ENCODE data around the gene NOS1AP.

NOS1AP gene

DNA sequence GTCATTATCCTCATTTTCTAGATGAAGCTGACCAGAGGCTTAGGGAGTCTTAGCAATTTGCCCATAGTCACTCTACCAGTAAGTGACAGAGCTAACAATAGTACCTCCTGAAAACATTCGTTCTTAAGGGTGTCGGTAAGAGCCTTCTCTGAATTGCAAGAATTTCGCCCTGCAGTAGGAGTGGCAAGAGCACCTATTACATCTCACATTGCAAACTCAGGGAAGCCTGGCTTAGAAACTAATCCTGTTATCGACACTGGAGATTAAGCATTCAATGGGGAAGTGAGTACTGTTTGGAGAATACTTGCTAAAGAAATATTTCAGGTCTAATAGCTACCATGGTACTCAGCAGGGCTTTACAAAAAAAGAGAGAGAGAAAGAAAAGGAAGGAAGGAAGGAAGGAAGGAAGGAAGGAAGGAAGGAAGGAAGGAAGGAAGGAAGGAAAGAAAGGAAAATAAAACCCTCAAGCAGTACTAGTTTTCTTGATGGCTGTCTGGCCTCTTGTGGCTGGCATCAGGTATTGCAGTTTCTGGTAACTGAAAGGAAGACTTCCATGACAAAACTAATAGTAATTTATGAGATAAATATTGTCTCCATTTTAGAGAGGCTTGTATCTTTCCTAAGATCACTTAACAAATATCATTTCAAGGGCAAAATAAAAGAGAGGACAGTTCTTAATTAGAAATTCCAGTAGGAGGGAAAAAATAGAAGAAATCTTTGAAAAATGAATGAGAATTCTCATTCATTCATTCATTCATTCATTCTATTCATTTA, 322.5 kb downstream of the NOS1AP start:
- peak; percentile 63 for DNase-seq (ENCODE audit: extremely low spot score)
- CTCF ChIA-PET: interaction anchor here (0.8 kb wide), 1 partner anchor 26 kb away, joined by 4 read pairs; no protein-coding TSS in a partner anchor
- no peak for TF ChIP-seq BHLHE40 (IDR thresholded peaks at IDR 0.05; ENCODE audit: borderline replicate concordance)
- TF ChIP-seq, protein P1, sequence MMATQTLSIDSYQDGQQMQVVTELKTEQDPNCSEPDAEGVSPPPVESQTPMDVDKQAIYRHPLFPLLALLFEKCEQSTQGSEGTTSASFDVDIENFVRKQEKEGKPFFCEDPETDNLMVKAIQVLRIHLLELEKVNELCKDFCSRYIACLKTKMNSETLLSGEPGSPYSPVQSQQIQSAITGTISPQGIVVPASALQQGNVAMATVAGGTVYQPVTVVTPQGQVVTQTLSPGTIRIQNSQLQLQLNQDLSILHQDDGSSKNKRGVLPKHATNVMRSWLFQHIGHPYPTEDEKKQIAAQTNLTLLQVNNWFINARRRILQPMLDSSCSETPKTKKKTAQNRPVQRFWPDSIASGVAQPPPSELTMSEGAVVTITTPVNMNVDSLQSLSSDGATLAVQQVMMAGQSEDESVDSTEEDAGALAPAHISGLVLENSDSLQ (IDR thresholded peaks at IDR 0.05): peak; percentile 52
- POLR2A ChIA-PET: no interaction called here

DNA sequence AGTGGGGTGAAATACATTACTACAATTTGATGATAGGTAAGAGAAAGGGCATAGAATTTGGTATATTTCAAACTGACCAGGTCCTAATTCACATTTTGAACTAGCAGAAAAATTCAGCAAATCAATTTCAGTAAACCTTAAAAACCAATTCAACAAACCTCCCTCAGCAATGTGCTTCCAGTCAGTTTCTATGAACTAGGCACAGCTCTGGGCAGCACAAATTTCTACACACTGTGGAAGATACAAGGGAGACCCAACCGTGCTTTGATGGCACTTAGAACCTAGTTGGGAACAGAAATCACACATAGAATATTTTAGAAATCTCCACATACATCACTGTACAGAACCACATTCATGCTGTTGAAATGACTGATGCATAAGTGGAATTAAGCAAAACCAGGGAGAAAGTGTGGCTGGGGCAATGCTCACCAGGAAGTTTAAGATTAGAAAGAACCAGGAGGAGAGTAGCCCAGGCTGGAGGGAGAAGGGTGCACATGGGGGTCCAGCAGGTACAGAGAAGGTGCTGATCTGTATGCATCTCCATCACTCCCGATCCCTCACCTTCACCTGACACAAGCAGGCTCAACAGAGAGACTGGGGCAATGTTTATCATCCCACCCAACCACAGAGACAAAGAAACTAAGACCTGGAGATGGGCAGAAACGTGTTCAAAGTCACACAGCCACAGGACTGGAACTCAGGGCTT, 326.9 kb downstream of the NOS1AP start:
- no peak for DNase-seq (ENCODE audit: extremely low spot score)
- ChIA-PET CTCF (no interaction called here), POLR2A (no interaction called here)
- TF ChIP-seq ZNF384 (IDR thresholded peaks at IDR 0.05) (no peak), L3MBTL2 (conservative IDR thresholded peaks at IDR 0.05) (no peak), NFRKB (IDR thresholded peaks at IDR 0.05) (no peak), ARNT (IDR thresholded peaks at IDR 0.05) (no peak), FOXA1 (IDR thresholded peaks at IDR 0.05) (no peak), SUZ12 (IDR thresholded peaks at IDR 0.05) (no peak), HDGF (IDR thresholded peaks at IDR 0.05; ENCODE audit: borderline replicate concordance) (no peak), CTBP1 (IDR thresholded peaks at IDR 0.05; ENCODE audit: borderline replicate concordance) (no peak)
- TF ChIP-seq, protein P1 (IDR thresholded peaks at IDR 0.05): no peak

DNA sequence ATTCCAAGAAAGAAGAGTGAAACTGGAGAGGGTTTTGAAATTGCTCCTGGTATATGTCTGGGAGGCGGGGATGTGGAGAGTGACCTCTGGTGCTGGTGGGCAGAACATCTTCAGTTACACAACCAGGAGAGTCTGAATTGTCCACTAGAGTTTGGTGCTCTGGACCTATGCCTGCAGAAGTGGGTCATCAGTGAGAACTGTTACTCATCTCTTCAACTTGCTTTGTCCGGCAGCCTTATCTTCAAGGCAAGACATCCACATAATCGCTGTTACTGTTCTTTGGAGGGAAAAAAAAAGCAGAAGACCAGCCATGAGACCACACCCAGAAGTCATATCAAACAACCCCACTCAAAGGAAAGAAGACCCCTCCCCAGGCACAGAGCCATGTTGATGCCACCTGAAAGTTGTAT, 327.6 kb downstream of the NOS1AP start:
- ChIA-PET CTCF (interaction anchor here (0.9 kb wide), 1 partner anchor 328 kb away, joined by 5 read pairs; no protein-coding TSS in a partner anchor), POLR2A (no interaction called here)
- TF ChIP-seq BHLHE40 (IDR thresholded peaks at IDR 0.05; ENCODE audit: borderline replicate concordance) (no peak), SUZ12 (IDR thresholded peaks at IDR 0.05) (no peak), ZNF384 (IDR thresholded peaks at IDR 0.05) (no peak), FOXK2 (IDR thresholded peaks at IDR 0.05) (no peak), L3MBTL2 (conservative IDR thresholded peaks at IDR 0.05) (no peak), ARNT (IDR thresholded peaks at IDR 0.05) (no peak), SP1 (IDR thresholded peaks at IDR 0.05) (no peak), NFRKB (IDR thresholded peaks at IDR 0.05) (no peak), LEF1 (IDR thresholded peaks at IDR 0.05; ENCODE audit: borderline replicate concordance) (no peak), TARDBP (IDR thresholded peaks at IDR 0.05) (no peak)
- TF ChIP-seq, protein P1 (IDR thresholded peaks at IDR 0.05): no peak
- DNase-seq (ENCODE audit: extremely low spot score): no peak

DNA sequence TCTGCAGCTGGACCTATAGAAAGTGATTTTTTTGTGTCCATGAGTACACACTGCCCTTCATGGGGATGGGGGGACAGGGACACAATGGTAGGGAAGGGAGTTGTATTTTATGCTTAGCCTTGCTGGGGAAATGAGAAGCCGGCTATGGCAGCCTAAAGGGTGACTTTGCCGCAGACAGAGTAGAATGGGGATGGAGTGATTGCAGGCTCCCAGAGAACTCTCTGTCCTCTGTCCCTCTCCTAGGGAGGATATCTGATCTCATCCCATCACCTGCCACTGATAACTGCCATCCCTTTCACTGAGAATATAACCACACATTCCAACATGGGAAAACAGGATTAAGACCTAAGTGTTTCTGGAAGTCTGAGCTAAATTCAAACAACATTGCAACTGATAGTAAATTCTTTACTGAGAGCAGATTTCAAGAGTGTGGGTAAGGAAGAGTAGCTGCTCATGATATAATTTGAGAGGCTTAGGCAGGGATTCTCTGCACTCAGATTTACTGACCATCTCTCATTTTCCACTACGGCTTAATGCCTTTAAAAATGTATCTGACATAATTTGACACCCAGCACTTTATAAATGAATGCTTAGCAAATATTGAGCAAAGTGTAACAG, 328.6 kb downstream of the NOS1AP start:
- no peak for DNase-seq (ENCODE audit: extremely low spot score)
- ChIA-PET CTCF (interaction anchor here (0.9 kb wide), 1 partner anchor 329 kb away, joined by 5 read pairs; no protein-coding TSS in a partner anchor), POLR2A (no interaction called here)

DNA sequence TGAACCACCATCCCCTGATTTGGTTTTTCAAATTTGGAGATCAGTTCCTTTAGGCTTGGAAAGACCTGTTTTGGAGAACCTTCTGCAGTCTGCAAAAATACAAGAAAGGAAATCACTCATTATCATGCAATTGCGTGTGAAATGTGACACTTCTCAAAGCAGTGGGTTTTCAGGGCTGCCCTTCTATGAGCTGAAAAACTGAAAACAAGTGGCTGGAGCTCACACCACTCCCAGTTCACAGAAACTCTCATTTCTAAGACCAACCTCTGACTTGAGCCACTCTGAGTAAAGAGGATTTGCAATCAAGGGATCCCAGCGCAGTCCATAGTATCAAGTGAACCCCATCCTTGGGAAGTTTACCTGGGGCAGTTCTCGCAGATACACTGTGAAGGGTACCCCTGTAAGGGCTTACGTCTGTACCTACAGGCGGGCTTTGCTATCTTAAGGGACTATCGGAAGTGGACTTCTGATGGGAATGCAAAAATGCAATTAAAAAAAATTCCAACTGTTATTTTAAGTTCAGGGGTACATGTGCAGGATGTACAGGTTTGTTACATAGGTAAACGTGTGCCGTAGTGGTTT, 329.6 kb downstream of the NOS1AP start:
- ChIA-PET POLR2A (no interaction called here), CTCF (interaction anchor here (0.6 to 0.8 kb wide), 3 partner anchors 8 to 47 kb away, joined by 3 to 8 read pairs (median 3); no protein-coding TSS in a partner anchor)
- no peak for DNase-seq (ENCODE audit: extremely low spot score)
- TF ChIP-seq ZNF384 (IDR thresholded peaks at IDR 0.05) (no peak), LEF1 (IDR thresholded peaks at IDR 0.05; ENCODE audit: borderline replicate concordance) (no peak), ARNT (IDR thresholded peaks at IDR 0.05) (no peak), SUZ12 (IDR thresholded peaks at IDR 0.05) (no peak), L3MBTL2 (conservative IDR thresholded peaks at IDR 0.05) (no peak), FOXA1 (IDR thresholded peaks at IDR 0.05) (no peak), FOXM1 (IDR thresholded peaks at IDR 0.05; ENCODE audit: borderline replicate concordance) (no peak), TARDBP (IDR thresholded peaks at IDR 0.05) (no peak), BHLHE40 (IDR thresholded peaks at IDR 0.05; ENCODE audit: borderline replicate concordance) (no peak), ELF4 (IDR thresholded peaks at IDR 0.05) (no peak), FOXK2 (IDR thresholded peaks at IDR 0.05) (no peak), SP1 (IDR thresholded peaks at IDR 0.05) (no peak)
- TF ChIP-seq, protein P1 (IDR thresholded peaks at IDR 0.05): no peak

More for the DNA sequence above, 328.6 kb downstream of the NOS1AP start:
- TF ChIP-seq L3MBTL2 (conservative IDR thresholded peaks at IDR 0.05) (no peak), ZNF384 (IDR thresholded peaks at IDR 0.05) (no peak), NFRKB (IDR thresholded peaks at IDR 0.05) (no peak), SP1 (IDR thresholded peaks at IDR 0.05) (no peak), BHLHE40 (IDR thresholded peaks at IDR 0.05; ENCODE audit: borderline replicate concordance) (no peak), ARNT (IDR thresholded peaks at IDR 0.05) (no peak), TARDBP (IDR thresholded peaks at IDR 0.05) (no peak)
